HG03135 (cell line): Measurements from ENCODE around the gene PCNX2.

Source experiments
- ATAC-seq: cut with Tn5 transposase; IDR thresholded peaks from one replicate; pipeline ENCODE4 v1.9.1; 2021; ENCODE audit warnings: mild to moderate bottlenecking, moderate library complexity; ENCODE audit not compliant: unreplicated experiment

Gene PCNX2

DNA sequence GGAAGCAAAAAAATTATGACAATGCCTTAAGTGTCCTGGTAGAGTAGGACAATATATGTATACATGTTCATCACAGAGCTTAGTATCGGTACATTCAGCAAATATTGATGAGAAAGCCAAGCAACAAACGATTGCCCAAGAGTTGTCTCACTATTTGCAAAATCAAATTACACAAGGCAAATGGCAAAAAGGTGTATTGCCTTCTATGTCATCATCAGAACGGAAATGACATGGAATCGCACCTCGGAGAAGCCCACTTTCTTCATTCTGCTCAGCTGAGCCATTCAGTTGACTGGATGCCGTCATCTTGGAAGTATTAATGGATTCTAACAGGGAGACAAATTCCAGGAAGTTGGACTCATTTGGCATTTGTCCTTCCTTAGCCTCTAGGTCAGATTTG lies 37.7 kb downstream of the PCNX2 start:
- no peak for ATAC-seq

DNA sequence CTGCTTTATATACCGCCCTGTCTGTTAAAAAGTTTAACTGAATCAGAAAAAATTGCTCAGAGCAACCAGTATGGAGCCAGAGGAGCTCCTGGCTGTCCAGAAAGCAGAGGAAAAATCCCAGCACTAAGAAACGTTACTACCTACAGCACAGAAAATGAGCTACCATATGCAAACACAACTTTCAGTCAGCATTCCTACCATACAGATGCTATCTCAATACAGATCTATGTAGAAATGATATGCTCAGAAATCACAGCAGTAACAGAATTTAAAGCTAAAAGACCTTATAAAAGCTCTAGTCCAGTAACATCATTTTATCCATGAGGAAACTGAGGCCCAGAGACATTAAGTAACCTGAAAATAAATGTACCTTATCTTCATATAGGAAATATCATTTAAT lies 38.7 kb downstream of the PCNX2 start:
- ATAC-seq: no peak

DNA sequence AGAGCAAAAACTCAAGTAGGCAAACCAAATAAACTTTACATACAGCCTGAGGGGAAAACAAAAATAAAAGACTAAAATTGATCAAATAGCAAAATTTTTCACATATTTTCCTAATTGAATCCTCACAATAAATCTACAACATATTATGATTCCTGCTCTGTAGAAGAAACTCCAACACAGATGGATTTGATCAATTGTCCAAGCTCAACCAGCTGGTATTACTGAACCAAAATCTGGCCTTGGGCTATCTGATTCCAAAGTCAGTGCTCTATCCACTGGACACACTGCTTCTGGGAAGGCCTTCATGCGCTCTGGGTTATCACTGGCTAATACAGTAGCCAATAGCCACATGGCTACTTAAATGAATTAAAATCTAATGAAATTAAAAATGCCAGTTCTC lies 39.3 kb downstream of the PCNX2 start:
- no peak for ATAC-seq

DNA sequence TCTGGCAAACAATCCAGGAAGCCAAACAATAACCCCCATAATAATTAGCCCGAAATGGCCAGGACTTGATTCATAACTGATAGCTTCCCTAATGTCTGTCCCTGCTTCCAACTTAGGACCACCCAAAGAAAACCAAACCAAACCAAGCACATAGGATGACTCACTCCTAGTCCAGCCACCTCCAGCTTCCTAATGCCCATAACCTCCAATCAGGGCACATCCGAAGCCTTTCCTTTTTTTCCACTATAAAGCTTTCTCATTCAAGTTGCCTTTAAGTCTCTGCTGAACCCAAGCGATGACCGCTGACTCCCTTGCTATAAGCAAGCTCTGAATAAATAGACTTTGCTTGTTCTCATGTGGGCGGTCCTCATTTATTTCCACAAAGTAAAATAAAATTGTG lies 40.4 kb downstream of the PCNX2 start:
- no peak for ATAC-seq

DNA sequence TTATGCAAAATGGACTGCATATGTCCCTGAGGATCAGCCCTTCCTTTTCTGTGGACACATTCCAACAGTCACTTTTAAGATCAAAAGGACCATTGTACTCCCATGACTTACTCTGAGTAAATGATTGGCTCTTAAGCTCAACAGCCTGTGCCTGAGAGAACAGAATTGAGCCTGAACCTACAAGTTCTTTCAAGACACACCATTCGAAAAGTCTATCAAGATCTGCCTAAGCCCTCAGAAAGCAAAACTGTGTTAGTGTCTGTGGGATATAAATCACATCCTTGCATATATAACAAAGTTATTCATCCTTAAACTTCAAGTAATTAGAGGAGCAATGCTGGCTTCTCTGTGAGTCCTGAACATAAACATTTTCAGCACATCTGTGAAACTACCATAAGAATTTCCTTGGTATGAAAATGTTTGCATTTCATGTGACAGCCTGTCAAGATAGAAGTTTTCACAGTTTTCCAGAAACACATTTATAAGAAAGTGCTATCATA lies 41.6 kb downstream of the PCNX2 start:
- ATAC-seq: no peak

DNA sequence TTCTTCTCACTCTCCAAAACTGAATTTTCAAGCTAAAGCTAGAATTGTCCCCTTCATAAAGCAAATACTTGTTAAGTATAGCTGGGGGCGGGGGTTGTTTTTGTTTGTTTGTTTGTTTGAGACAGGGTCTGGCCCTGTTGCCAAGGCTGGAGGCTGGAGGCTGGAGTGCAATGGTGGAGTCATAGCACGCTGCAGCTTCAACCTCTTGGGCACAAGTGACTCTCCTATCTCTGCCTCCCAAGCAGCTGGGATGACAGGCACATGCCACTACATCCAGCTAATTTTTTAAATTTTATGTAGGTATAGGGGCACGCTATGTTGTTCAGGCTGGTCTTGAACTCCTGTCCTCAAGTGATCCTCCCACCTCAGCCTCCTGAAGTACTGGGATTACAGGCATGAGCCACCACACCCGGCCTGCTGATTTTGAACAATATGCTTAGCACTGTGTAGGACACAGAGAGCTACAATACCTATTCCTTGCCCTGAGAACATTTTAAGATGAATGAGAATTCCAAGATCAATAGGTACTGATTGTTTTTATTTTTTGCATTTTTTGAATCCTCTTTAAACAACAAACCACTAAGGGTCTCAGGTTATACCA lies 42.2 kb downstream of the PCNX2 start:
- no peak for ATAC-seq

DNA sequence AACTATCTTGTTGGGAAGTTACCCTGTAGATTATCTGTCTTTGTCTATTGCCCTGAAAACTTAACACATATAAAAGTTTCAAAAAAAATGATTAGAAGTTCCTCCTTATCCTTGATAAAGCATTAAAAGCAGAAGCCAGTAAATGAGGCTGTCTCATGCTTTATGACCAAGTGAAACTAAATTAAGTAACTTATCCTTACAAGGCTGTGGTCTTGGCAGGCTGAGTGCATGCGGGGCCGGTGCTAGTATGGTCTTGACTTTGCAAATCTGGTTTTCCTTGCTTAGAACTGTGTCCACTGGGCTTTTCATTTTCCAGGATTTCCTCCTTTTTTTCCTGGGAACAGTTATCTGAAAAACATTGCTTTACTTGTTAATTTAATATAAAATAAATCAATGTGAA lies 43.1 kb downstream of the PCNX2 start:
- no peak for ATAC-seq

DNA sequence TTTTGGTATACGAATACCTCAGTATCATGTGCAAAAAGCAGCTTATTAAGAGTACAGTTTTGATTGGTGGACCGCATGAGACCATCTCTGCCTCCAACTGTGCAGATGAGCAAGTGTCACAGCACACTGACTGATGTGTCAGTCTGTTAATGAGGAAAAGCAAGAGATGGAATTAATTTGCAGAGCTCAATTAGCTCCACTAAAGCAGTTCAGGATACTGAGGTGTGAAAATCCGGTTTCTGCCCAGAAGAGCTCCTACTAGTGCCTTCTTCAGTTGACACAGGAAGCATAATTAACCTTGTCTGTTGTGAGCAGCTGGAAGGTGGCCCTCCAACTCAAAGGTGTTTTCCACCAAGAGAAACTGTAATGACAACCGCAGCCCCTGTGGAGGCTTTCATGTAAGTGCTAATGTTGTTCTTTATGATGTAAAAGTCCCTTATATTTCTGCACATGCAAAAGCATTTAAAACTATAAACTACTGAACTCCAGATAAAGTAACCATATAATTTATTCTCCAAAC lies 44.3 kb downstream of the PCNX2 start:
- no peak for ATAC-seq

DNA sequence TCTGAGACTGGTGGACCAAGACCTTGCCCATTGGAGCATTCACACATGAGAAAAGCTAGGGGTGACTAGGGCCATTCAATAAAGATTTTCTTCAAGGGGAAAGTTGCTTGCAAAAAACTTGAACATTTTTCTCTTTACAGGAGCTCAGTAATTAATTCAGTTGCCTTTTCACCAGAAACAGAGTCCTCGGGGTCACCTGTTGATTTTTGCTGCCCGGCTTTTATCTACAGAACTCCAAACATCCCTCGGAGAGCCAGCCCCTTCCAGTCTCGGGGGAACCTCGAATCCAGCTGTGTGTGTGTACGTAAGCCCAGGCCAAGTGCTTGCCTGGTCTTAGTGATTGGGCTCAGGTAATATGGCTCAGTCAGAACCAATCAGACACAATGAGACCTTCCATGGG lies 47.5 kb downstream of the PCNX2 start:
- ATAC-seq: no peak

DNA sequence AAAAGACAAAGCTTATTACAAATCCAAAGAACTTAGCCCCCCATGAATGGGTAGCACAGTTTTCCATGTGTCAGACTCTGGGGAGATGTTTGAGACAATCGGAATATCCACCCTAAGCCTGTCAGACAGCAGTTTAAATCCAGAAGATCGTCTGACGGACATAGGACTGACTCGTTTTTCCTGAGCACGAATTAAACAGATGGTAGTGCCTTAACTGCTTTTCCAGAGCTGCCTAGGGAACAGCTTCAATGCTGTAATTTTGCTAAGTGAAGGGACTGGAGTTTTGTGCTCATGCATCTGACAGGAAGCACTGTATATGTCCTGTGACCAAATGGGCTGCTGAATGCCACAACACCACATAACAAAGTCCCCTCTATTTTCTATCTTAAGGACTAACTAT lies 48.6 kb downstream of the PCNX2 start:
- ATAC-seq: no peak

DNA sequence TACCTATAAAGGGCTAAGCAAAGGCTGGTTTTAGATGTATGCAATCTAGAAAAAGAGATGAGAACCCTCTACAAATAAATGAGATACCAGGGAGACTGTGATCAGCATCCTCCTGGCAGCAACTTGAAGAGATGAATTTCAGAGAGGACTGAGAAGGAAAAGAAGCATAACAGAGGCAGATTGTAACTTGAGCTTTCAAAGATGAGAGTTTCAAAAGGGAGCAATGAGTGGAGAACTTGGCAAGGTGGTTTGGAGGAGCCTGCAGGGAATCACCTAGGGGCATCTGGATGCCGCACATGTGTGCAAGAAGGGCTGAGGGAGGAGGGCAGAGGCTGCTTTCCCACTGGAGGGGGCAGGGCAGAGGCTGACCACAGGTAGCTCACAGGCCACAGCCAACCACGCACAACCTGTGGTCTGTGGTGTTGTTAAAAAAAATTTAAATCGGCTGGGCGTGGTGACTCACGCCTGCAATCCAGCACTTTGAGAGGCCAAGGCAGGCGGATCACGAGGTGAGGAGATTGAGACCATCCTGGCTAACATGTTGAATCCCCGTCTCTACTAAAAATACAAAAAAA lies 50.2 kb downstream of the PCNX2 start:
- ATAC-seq: no peak

DNA sequence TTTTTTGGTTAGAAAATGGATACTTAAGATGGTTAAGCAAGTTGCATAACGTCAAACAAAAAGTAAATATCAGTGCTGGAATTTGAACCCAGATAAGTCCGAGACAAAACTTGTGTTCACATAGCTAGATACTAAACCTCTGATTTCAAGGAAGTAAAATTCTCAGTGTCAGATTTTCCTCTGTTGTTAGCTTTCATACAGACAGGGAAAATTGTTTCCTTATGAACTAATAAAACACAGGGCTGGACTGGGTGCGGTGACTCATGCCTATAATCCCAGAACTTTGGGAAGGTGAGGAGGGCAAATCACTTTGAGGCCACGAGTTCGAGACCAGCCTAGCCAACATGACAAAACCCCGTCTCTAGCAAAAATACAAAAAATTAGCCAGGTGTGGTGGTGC lies 51.3 kb downstream of the PCNX2 start:
- no peak for ATAC-seq

DNA sequence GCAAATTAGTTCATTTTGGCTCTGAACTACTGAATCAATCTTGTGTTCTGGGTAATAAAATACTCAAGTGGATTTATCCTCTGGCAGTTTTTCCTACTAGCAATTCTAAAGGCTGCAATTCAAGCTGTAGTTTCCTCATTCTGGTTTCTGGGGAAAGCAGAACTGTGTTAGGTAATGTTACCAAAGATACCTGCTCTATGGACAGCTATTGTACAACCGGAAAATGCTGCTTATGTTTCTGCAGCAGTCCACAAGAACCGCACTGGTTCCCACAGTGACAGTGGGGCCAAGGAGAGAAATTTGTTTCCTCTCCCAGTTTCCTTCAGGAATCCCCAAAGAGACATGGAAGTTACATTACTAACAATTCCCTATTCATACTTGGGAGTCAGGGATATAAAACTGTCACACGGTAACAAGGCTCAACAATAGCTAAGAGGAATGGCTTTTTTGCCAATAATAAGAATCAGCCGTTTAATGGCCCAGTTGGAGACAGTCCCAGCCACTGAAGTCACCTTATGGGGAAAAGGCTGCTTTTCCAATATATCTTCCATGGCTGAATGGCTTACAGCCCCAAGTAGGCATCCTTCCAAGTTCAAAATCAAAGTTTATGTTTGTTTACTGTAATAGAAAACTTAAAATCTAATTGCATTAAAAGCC lies 52.6 kb downstream of the PCNX2 start:
- ATAC-seq: no peak

DNA sequence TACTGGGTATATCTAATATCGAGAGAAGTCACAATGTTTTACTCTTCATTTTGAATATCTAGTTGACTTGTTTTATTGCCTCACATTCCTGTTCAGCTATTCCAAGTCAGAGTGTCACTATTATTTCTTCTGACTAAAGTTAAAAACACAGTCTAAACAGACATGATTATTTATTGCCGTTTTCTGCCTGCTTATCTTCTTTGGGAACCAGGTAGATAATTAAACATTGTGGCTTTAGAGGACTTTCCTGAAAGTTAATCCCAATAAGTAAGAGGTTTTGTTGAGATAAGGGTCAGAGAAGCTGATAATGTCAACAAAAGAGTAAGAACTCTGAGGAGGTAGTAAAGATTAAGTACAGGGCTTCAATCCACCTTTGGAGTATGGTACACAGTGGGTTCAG lies 53.8 kb downstream of the PCNX2 start:
- ATAC-seq: no peak

DNA sequence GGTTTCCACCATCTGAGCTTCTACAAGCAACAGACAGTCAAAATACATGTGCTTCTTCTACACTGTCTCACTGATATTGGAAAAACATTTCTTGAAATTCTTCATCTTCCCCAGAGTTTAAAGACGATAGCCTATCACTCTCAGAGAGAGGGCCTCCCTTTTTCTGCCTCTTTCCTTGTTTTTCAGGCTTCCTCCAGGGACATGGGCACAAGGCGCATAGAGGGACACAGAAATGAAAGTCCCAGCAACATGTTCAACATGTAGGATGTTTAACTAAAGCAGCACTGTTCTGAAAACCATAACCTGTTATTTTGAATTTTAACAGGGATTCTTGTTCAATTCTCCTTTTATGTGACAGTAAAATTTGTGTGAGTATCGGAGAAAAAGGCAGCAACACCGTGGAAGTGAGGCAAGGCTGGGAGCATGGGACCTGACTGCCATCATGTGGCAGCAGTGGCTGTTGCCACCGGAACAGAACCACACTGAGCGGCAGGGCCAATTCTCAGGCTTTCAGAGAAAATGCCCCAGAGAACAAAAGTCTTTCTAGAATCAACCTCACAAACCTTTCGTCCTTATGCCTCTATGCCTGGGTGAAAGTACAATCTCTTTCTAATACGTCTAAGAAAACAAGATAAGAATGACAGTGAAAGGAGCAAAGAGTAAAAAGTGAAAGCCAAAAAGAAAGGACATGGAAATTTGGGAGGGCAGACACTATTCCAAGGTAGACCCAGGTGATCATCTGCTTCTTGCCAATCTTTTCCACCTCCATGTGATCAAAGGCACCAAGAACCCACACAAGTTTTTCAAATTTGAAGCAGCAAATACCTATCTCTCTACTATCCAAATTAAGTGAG lies 54.5 kb downstream of the PCNX2 start:
- no peak for ATAC-seq

DNA sequence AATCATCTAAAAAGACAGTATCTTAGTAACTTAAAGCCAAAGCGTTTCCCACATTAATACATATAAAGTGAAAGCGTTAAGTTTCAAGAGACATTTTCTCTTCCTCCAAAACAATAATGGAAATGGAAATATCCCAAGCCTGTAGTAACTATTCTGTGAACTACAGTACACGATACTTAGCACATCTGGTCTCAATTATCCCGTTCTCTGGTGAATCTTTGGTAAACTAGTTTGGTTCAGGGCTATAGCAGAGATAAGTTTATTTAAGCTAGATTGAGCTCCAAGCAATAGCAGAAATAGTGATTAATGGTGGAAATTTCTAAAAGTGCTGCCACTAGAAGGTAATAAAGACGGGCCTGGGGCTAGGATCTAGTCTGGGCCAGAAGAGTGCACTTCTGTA lies 55.2 kb downstream of the PCNX2 start:
- no peak for ATAC-seq

DNA sequence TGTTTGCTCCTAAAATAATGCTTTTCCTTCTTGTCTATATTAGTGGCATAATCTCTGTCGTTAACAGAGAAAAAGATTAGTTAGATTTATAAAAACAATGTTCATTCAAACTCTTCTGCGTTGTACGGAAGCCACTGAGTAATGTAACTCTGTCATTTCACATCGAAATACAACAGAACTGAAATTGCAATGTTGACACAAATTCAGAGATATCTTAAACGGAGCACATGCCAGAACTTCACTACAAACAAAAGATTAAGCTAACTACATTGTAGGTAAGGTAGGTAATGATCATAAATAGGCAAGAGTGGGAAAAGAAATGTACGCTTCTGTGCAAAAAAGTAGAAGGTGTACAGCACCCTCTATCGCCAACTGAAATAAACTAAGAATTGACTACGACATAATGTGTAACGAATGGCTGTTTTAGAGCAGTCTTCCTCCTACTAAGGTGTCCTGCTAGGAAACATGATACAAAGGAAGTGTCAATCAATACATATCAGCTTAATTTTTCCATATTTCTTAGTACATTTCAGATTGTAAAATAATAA lies 56.6 kb downstream of the PCNX2 start:
- ATAC-seq: no peak

DNA sequence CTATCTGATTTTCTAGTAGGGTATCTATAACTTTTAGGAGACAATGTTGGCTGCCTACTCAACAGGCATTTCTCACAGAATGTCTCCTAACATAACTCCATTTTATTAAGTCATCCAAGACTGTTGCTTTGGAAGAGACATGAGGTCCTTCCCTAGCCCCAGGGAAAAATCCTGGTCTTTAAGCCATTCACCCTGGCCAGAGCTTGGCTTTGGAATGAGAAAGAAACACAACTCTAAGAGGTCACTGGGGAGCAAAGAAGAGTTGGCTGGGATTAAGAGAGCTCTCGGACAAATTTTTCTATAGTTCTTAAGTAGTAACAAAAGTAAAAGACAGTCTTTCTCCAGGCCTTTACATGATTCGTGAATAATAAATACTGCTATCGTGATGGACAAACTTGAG lies 57.9 kb downstream of the PCNX2 start:
- ATAC-seq: no peak

DNA sequence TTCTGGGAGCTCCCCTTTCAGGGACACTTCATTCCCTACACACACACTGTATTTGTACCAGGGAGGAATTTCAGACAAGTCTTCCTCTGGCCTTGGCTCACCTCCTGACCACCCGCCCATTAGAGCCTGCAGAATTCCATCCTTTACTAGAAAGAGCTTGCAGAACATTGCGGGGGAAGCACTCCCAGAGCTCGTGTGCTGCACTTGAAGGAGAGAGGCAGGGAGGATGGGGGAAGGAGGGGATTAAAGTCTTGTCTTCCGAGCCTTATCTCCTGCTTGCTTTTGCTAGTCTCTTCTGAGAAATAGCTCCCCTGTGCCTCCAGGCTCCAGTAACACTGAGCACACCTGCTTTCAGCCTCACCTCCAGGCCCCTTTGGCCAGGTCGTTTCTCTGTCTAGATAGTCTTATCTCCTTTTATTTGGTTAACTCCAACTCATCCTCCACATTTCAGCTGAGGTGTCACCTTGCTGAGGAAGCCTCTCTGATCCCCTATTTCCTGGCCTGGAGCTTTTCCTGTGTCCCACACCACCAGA lies 62.0 kb downstream of the PCNX2 start:
- ATAC-seq: no peak

DNA sequence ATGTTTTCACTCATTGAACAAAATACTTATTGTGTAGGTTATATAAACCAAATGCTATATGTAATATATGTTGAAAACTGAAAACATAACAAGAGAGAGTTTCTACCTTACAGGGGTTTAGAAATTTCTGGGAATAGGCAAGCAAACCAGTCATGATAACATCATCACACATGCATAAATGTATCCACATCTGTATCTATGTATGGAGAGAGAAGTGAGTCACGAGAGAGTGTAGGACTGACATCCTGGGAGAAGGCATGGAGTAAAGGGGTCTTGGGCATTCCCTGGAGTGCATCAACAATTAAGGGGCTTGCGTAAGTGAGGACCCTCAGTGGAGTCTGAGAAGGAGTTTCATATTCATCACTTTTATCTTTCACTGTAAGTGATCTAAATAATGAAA lies 65.5 kb downstream of the PCNX2 start:
- no peak for ATAC-seq

DNA sequence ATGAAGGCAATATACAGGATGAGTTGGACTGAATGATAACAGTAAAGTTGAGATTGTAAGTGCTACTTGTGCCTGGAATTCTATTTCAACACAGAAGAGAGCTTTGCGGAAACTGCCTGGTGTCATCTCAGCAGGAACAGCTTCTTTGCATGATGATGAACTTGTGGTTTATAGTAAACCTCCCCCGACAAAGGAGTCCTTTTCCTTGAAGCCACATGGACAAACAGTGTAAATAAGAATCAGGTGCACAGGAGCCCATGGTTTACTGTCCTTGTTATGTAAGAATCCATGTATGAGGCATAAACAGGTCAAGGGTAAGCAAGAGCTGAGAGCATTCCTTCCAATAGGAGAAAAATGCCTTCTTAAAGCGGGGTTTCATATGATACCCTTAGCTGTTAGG lies 66.2 kb downstream of the PCNX2 start:
- no peak for ATAC-seq
